Gastrocnemius medialis (tissue), 4 donors: Measurements from ENCODE around the gene IL17D. TPM values are rescaled to one million over a fixed set of nuclear protein-coding genes. Genes with fewer than 3 reads are reported as not detected.

ENCODE experiments used
- ATAC-seq, 2 donors: fragments of 150-250 bp; one replicate each; pipeline ENCODE4 v1.9.1; 2016
- DNase-seq, 2 donors: peaks; one replicate each; pipeline ENCODE4 v3.0.0-alpha.2; 2019
- H3K27ac ChIP-seq, 4 donors: fragments of 200-600 bp; sonication (generic); 1 replicate in 1 of 4; 2 replicates in 3 of 4; pipeline ENCODE4 v1.5.1; 2016 to 2018; ENCODE audit warnings: mild to moderate bottlenecking in 2 of 4, moderate library complexity in 1 of 4
- H3K27me3 ChIP-seq, 3 donors: fragments of 200-600 bp; sonication (generic) in 2 of 3; 1 replicate in 1 of 3; 2 replicates in 2 of 3; pipeline versions ENCODE4 v1.5.1 to v1.6.0; 2016 to 2019; ENCODE audit warnings: mild to moderate bottlenecking in 1 of 3, moderate library complexity in 1 of 3
- H3K36me3 ChIP-seq, 2 donors: fragments of 200-600 bp; sonication (generic) in 1 of 2; one replicate each; pipeline ENCODE4 v1.5.1; 2017 to 2018
- H3K4me1 ChIP-seq, 2 donors: fragments of 200-600 bp; sonication (generic) in 1 of 2; one replicate each; pipeline ENCODE4 v1.5.1; 2016 to 2017; ENCODE audit warnings: mild to moderate bottlenecking in 2 of 2
- H3K4me3 ChIP-seq, 4 donors: fragments of 200-600 bp; sonication (generic) in 3 of 4; 1 replicate in 1 of 4; 2 replicates in 3 of 4; pipeline ENCODE4 v1.5.1; 2016 to 2019; ENCODE audit warnings: mild to moderate bottlenecking in 2 of 4
- H3K9me3 ChIP-seq, 3 donors: fragments of 200-600 bp; sonication (generic) in 2 of 3; 1 replicate in 1 of 3; 2 replicates in 2 of 3; pipeline ENCODE4 v1.5.1; 2016 to 2019
- CTCF ChIP-seq, 5 experiments: fragments of 450-650 bp in 3 of 5; fragments of 200-600 bp in 2 of 5; sonication (generic) in 2 of 5; IDR thresholded peaks in 4 of 5; conservative IDR thresholded peaks in 1 of 5; 1 replicate in 4 of 5; 2 replicates in 1 of 5; pipeline ENCODE4 v1.5.1; 2016 to 2019; ENCODE audit warnings: antibody characterized with exemption in 5 of 5, mild to moderate bottlenecking in 3 of 5, moderate library complexity in 3 of 5
- POLR2A ChIP-seq, 2 donors: fragments of 450-650 bp; IDR thresholded peaks; one replicate each; pipeline ENCODE4 v1.6.1; 2017; ENCODE audit warnings: antibody characterized with exemption in 2 of 2, mild to moderate bottlenecking in 2 of 2, moderate library complexity in 2 of 2
- in situ Hi-C, 4 donors: fragments of 200-750 bp; cut with MboI; loops; one replicate each; pipeline versions ENCODE4 v1.15.0 to v1.8.0; 2017; ENCODE audit warnings: low sequenced_read_pairs in 4 of 4
- intact Hi-C: fragments of 100-400 bp; cut with DNase I; formaldehyde crosslinking; loops from one replicate; pipeline ENCODE4 v1.15.1; 2023; ENCODE audit warnings: low total_unique reads
- total RNA-seq, 4 donors: library from RNA; depleted of rRNA; stranded (reverse); fragments of >200 nt; gene quantifications; one replicate each; pipeline versions ENCODE4 v1.1.0 to v1.2.3, GENCODE V29; 2016

IL17D gene
- total RNA-seq, 4 donors from 2014 or later: 2.2 to 14.2 (median 3.0) TPM

GRCh38 chr13:20716951-20717350 is 13.5 kb downstream of the IL17D start:
- intact Hi-C loops: loop anchor here (2.0 to 5.0 kb wide), 2 partner anchors 56 to 340 kb away; partner anchors contain the start of gene EEF1AKMT1
- peak; percentile 28 to 41 for ATAC-seq

DNA sequence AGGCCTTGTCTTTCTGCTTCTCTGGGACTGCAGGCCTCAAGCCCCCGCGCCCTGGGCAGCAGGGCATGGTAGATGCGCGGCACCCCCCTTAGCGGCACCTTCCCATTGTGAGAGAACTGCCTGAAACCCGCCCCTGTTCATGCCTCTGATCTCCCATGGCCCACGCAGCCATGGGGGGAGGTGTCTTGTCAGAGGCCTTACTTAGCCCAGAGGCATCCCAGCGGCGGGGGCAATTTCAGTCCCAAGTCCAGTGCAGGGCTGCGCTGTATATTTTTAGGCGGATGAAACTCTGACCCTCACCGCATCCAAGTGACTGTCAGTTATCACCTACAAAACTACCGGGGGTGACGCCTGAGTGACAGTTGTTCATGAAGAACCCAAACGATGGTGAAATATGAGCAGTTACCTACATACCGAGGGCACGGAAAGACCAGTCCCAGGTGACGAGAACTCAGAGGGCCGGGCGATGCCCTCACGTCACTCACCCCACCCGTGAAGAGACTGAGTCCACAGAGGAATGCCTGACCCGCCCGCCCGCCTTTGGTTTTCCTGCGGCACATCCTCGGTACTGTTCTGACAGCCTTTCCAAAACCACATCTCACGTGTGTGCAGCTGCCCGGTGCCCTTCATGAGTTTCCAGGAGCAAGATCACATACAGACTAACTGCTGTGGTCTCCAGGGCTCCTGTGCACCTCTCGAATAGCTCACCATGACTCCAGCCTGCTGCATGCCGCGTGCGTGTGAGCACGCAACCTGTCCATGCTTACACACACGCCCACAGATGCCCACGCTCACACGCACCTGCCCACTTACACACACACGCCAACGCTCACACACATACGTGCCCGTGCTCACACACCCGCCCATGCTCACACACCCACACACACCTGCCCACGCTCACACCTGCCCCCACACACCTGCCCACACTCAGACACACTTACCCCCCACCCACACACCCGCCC is 14.4 kb downstream of the IL17D start:
- intact Hi-C loops (loop anchor here (2.0 to 5.0 kb wide), 2 partner anchors 55 to 339 kb away; partner anchors contain the start of gene EEF1AKMT1), in situ Hi-C loops (loop anchor here in 3 of 4 donors (5.0 to 25.0 kb wide), 3 partner anchors 109 to 219 kb away; no protein-coding TSS in a partner anchor)
- DNase-seq (peak; percentile 61 to 71), ATAC-seq (peak; percentile 10 to 27)
- Histone ChIP-seq H3K36me3 (no peaks in the 10 kb centered on the region), H3K27ac (peak overlapping the region; percentile 80 to 89 (median 88)), H3K4me1 (peaks cover 67 to 71% of the 10 kb centered on the region in 2 donors), H3K9me3 (no peaks in the 10 kb centered on the region), H3K27me3 (no peaks in the 10 kb centered on the region), H3K4me3 (peak overlapping the region; percentile 7 to 47 (median 22))
- TF ChIP-seq POLR2A (IDR thresholded peaks at IDR 0.05) (no peak), CTCF (IDR thresholded peaks at IDR 0.05 in 4 of 5, conservative IDR thresholded peaks at IDR 0.05 in 1 of 5) (no peak)

More at GRCh38 chr13:20716951-20717350, 13.5 kb downstream of the IL17D start:
- H3K27ac ChIP-seq: peak overlapping the region; percentile 80 to 89 (median 88)
- H3K4me3 ChIP-seq: peak overlapping the region in 3 of 4 donors; percentile 18 to 47 (median 31)
- no peaks in the 10 kb centered on the region for H3K9me3 ChIP-seq
- no peaks in the 10 kb centered on the region for H3K27me3 ChIP-seq
- H3K4me1 ChIP-seq: peaks cover 62 to 75% of the 10 kb centered on the region in 2 donors
- TF ChIP-seq CTCF (IDR thresholded peaks at IDR 0.05 in 4 of 5, conservative IDR thresholded peaks at IDR 0.05 in 1 of 5): no peak
- TF ChIP-seq POLR2A (IDR thresholded peaks at IDR 0.05): peak in 1 of 2 donors; percentile 4
- in situ Hi-C loops: loop anchor here in 3 of 4 donors (5.0 to 25.0 kb wide), 3 partner anchors 110 to 220 kb away; no protein-coding TSS in a partner anchor
- no peaks in the 10 kb centered on the region for H3K36me3 ChIP-seq
- DNase-seq: peak; percentile 76 to 87

- H3K4me1 ChIP-seq: peaks cover 56 to 59% of the 10 kb centered on the region in 2 donors
- peak overlapping the region; percentile 80 to 89 (median 88) for H3K27ac ChIP-seq
- intact Hi-C loops: loop anchor here (5.0 kb wide), 1 partner anchor 338 kb away; no protein-coding TSS in a partner anchor
- H3K9me3 ChIP-seq: no peaks in the 10 kb centered on the region
- H3K4me3 ChIP-seq: no peak overlapping the region
- no peak for TF ChIP-seq CTCF (IDR thresholded peaks at IDR 0.05 in 4 of 5, conservative IDR thresholded peaks at IDR 0.05 in 1 of 5)
- TF ChIP-seq POLR2A (IDR thresholded peaks at IDR 0.05): no peak
- in situ Hi-C loops: loop anchor here in 3 of 4 donors (5.0 to 25.0 kb wide), 3 partner anchors 108 to 218 kb away; no protein-coding TSS in a partner anchor
- no peaks in the 10 kb centered on the region for H3K36me3 ChIP-seq
- H3K27me3 ChIP-seq: no peaks in the 10 kb centered on the region
- no peak for ATAC-seq
- DNase-seq: no peak
Observed at GRCh38 chr13:20718958-20719566, 15.6 kb downstream of the IL17D start.

DNA sequence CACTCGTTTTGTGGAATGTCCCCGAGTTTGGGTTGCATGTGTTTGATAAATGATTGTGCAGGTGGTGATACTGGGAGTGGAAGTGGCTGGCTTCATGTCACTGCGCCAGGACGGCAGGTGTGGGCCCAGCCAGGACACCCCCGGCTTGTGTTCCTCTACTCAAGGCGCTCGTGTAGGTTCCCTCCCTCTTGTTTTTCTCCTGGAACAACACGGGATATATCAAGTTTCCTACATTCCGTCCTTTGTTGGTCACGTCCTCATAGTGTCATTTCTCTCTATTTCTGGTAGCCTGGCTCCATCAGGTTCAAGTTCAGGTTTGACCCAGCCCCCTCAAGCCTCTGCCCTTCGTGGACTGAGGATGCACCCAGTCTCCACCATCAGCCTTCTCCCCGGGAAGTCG is 16.3 kb downstream of the IL17D start:
- intact Hi-C loops: loop anchor here (5.0 kb wide), 1 partner anchor 338 kb away; no protein-coding TSS in a partner anchor
- in situ Hi-C loops: loop anchor here in 3 of 4 donors (5.0 to 25.0 kb wide), 3 partner anchors 108 to 218 kb away; no protein-coding TSS in a partner anchor
- H3K27ac ChIP-seq: peak overlapping the region; percentile 80 to 89 (median 88)
- peaks cover 49 to 52% of the 10 kb centered on the region in 2 donors for H3K4me1 ChIP-seq
- H3K9me3 ChIP-seq: no peaks in the 10 kb centered on the region
- ATAC-seq (peak; percentile 60 to 63), DNase-seq (peak; percentile 83 to 84)
- no peaks in the 10 kb centered on the region for H3K27me3 ChIP-seq
- no peaks in the 10 kb centered on the region for H3K36me3 ChIP-seq
- TF ChIP-seq CTCF (IDR thresholded peaks at IDR 0.05 in 4 of 5, conservative IDR thresholded peaks at IDR 0.05 in 1 of 5) (no peak), POLR2A (IDR thresholded peaks at IDR 0.05) (peak; percentile 29 to 48)
- no peak overlapping the region for H3K4me3 ChIP-seq
